Keratinocyte (primary cell): ENCODE results near the gene A2ML1. TPM values are rescaled to one million over a fixed set of nuclear protein-coding genes. Genes with fewer than 3 reads are reported as not detected.
"Not testable (repeated sequence)": the region's sequence is repeated elsewhere in the genome, so short reads cannot be mapped to it uniquely, and the experiment has no call there.

Source experiments
- DNase-seq: peaks from one replicate; pipeline ENCODE4 v3.0.0-alpha.2; 2011; ENCODE audit warnings: low read depth, missing footprints, low spot score
- FAIRE-seq: peaks from 2 replicates; lab custom pipeline; 2011; peaks lifted over from hg19 to GRCh38; lab: Jason Lieb, UNC
- H2AFZ ChIP-seq: 2 replicates; pipeline ENCODE4 v1.6.0; 2012; ENCODE audit warnings: low read length, control low read depth, inconsistent platforms; ENCODE audit not compliant: control insufficient read depth
- H3K27ac ChIP-seq: 2 replicates; pipeline ENCODE4 v1.5.1; 2011; ENCODE audit warnings: low read length; ENCODE audit not compliant: control insufficient read depth, insufficient read depth
- H3K27me3 ChIP-seq: 3 replicates; pipeline ENCODE4 v1.6.0; 2011; ENCODE audit warnings: low read length; ENCODE audit not compliant: control insufficient read depth, insufficient read depth; ENCODE audit errors: extremely low read depth
- H3K36me3 ChIP-seq, 2 experiments: 2 replicates in 1 of 2; 3 replicates in 1 of 2; pipeline ENCODE4 v1.5.1; 2011; ENCODE audit warnings: low read length in 2 of 2, mild to moderate bottlenecking in 1 of 2; ENCODE audit not compliant: control insufficient read depth in 2 of 2, insufficient read depth in 2 of 2; ENCODE audit errors: extremely low read depth in 1 of 2
- H3K4me1 ChIP-seq: 3 replicates; pipeline ENCODE4 v1.5.1; 2011; ENCODE audit warnings: low read length; ENCODE audit not compliant: control insufficient read depth, insufficient read depth; ENCODE audit errors: extremely low read depth
- H3K4me2 ChIP-seq: 3 replicates; pipeline ENCODE4 v1.6.0; 2011; ENCODE audit warnings: low read depth, low read length; ENCODE audit not compliant: control insufficient read depth, insufficient read depth; ENCODE audit errors: extremely low read depth
- H3K4me3 ChIP-seq, 3 experiments: fragments of 200-600 bp in 1 of 3; sonication (generic) in 1 of 3; 2 replicates in 2 of 3; 3 replicates in 1 of 3; pipeline ENCODE4 v1.5.1; 2011 to 2016; ENCODE audit warnings: low read length in 3 of 3, mild to moderate bottlenecking in 3 of 3, control low read depth in 2 of 3, inconsistent platforms in 1 of 3, low read depth in 1 of 3, mixed read lengths in 1 of 3, mixed run types in 1 of 3, moderate library complexity in 1 of 3; ENCODE audit not compliant: control insufficient read depth in 2 of 3, insufficient read depth in 2 of 3; ENCODE audit errors: extremely low read depth in 1 of 3
- H3K79me2 ChIP-seq: 2 replicates; pipeline ENCODE4 v1.6.0; 2012; ENCODE audit warnings: low read length; ENCODE audit not compliant: control insufficient read depth, insufficient read depth
- H3K9ac ChIP-seq: 3 replicates; pipeline ENCODE4 v1.6.0; 2011; ENCODE audit warnings: low read length; ENCODE audit not compliant: control insufficient read depth, insufficient read depth; ENCODE audit errors: extremely low read depth
- H3K9me1 ChIP-seq: 3 replicates; pipeline ENCODE4 v1.6.0; 2011; ENCODE audit warnings: low read length; ENCODE audit not compliant: control insufficient read depth, insufficient read depth; ENCODE audit errors: extremely low read depth
- H3K9me3 ChIP-seq: 2 replicates; pipeline ENCODE4 v1.5.1; 2012; ENCODE audit warnings: low read depth, low read length; ENCODE audit not compliant: control insufficient read depth
- H4K20me1 ChIP-seq: 3 replicates; pipeline ENCODE4 v1.6.0; 2011; ENCODE audit warnings: low read length; ENCODE audit not compliant: control insufficient read depth, insufficient read depth; ENCODE audit errors: extremely low read depth
- EZH2 ChIP-seq: IDR thresholded peaks from one replicate; pipeline ENCODE4 v1.6.1; 2012; ENCODE audit warnings: inconsistent platforms, mild to moderate bottlenecking, low read length, moderate library complexity
- dilution Hi-C: fragments of 300-500 bp; cut with MboI; formaldehyde crosslinking; loops from one replicate; pipeline ENCODE4 v1.7.0; 2020; ENCODE audit warnings: low sequenced_read_pairs; ENCODE audit not compliant: extremely low pct_ligation_motif_present
- polyA plus RNA-seq, 5 experiments: library from polyadenylated mRNA; depleted of rRNA in 3 of 5; stranded (reverse) in 3 of 5; stranded (forward) in 1 of 5; unstranded in 1 of 5; fragments of >200 nt; gene quantifications; 1 replicate in 1 of 5; 2 replicates in 3 of 5; 3 replicates in 1 of 5; pipeline versions ENCODE4 v1.2.1 to v1.2.3, GENCODE V29; 2011 to 2012; ENCODE audit warnings: missing spikeins in 2 of 5, low read depth in 1 of 5, low replicate concordance in 1 of 5
- TF ChIP-seq, protein P1 (sequence below), 3 experiments: IDR thresholded peaks in 1 of 3; conservative IDR thresholded peaks in 1 of 3; optimal IDR thresholded peaks in 1 of 3; 2 replicates in 2 of 3; 3 replicates in 1 of 3; pipeline versions ENCODE3 to v1.5.1; 2011; ENCODE audit warnings: low read length in 3 of 3, mild to moderate bottlenecking in 3 of 3, moderate library complexity in 2 of 3, control low read depth in 1 of 3, inconsistent platforms in 1 of 3; ENCODE audit not compliant: insufficient read depth in 2 of 3; ENCODE audit errors: extremely low read depth in 1 of 3

Gene A2ML1
- polyA plus RNA-seq, 1 donor (not counting 4 experiments of a cell fraction or from before 2014, with no cell fraction given) = 81.1 TPM

DNA sequence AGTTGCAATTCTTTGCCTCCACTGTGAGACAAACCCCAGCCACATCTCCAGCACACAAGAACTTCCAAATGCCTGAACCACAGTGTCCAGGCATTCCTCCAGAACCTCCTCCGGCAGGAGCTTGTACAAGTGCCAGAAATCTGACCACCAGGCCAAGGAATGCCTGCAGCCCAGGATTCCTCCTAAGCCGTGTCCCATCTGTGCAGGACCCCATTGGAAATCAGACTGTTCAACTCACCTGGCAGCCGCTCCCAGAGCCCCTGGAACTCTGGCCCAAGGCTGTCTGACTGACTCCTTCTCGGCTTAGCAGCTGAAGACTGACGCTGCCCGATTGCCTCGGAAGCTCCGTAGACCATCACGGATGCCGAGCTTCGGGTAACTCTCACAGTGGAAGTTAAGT is 15.3 kb upstream of the A2ML1 start:
- dilution Hi-C loops, H2AFZ ChIP-seq, H3K27me3 ChIP-seq: not testable (repeated sequence)

DNA sequence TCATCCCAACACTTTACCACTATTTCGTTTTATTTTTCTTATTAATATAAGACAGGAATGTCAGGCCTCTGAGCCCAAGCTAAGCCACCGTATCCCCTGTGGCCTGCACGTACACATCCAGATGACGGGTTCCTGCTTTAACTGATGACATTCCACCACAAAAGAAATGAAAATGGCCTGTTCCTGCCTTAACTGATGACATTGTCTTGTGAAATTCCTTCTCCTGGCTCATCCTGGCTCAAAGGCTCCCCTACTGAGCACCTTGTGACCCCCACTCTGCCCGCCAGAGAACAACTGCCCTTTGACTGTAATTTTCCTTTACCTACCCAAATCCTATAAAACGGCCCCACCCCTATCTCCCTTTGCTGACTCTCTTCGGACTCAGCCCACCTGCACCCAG is 12.3 kb upstream of the A2ML1 start:
- H3K36me3 ChIP-seq, H3K4me2 ChIP-seq, H4K20me1 ChIP-seq, H3K27ac ChIP-seq, H3K4me3 ChIP-seq, dilution Hi-C loops, H3K27me3 ChIP-seq, H3K9me1 ChIP-seq, H3K9me3 ChIP-seq, H3K9ac ChIP-seq, H3K4me1 ChIP-seq, H3K79me2 ChIP-seq, DNase-seq, FAIRE-seq, H2AFZ ChIP-seq: not testable (repeated sequence)

More for the DNA sequence above, 15.3 kb upstream of the A2ML1 start:
- H3K9me3 ChIP-seq, H3K4me1 ChIP-seq, FAIRE-seq, H3K4me2 ChIP-seq, H3K9me1 ChIP-seq, H3K79me2 ChIP-seq, H3K9ac ChIP-seq, DNase-seq, H3K27ac ChIP-seq, H3K4me3 ChIP-seq, H4K20me1 ChIP-seq, H3K36me3 ChIP-seq: not testable (repeated sequence)

DNA sequence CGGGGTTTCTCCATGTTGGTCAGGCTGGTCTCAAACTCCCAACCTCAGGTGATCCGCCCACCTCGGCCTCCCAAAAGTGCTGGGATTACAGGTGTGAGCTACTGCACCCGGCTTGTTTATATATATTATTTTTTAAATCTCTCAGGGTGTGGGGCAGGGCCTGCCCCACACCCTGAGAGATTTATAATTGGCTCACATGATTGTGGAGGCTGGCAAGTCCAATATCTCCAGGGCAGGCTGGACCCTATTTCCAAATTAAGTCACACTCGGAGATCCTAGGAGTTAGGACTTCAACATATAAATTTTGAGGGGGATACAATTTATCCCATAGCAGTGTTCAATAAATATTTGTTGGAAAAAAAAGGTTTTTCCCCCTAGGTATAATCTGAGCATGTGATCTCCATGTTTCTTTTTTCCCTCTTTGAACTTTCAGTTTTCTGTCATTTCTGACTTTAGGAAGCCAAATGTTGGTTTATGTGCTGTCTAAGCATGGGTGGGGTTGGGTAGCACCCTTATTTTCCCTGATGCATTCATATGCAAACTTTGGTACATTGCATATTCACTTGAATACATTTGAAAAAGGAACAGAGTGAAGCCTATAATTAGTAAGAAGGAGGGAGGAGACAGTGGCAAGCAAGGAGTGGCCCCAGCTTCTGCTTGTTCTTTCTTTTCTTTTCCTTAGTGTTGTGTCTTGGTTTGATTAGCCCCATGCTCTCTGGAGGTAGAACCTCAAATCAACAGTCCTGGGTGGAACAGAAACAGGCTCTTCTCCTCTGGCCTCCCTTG is 8.7 kb upstream of the A2ML1 start:
- Histone ChIP-seq H3K4me2 (no peak overlapping the region), H3K79me2 (no peaks in the 10 kb centered on the region), H3K9me3 (no peaks in the 10 kb centered on the region), H4K20me1 (no peaks in the 10 kb centered on the region), H2AFZ (no peak overlapping the region), H3K9me1 (no peaks in the 10 kb centered on the region), H3K4me3 (no peak overlapping the region), H3K36me3 (no peaks in the 10 kb centered on the region), H3K4me1 (no peaks in the 10 kb centered on the region), H3K9ac (no peak overlapping the region), H3K27ac (no peak overlapping the region), H3K27me3 (no peaks in the 10 kb centered on the region)
- no peak for FAIRE-seq
- dilution Hi-C loops = no loop called here
- no peak for TF ChIP-seq EZH2
- TF ChIP-seq, protein P1, sequence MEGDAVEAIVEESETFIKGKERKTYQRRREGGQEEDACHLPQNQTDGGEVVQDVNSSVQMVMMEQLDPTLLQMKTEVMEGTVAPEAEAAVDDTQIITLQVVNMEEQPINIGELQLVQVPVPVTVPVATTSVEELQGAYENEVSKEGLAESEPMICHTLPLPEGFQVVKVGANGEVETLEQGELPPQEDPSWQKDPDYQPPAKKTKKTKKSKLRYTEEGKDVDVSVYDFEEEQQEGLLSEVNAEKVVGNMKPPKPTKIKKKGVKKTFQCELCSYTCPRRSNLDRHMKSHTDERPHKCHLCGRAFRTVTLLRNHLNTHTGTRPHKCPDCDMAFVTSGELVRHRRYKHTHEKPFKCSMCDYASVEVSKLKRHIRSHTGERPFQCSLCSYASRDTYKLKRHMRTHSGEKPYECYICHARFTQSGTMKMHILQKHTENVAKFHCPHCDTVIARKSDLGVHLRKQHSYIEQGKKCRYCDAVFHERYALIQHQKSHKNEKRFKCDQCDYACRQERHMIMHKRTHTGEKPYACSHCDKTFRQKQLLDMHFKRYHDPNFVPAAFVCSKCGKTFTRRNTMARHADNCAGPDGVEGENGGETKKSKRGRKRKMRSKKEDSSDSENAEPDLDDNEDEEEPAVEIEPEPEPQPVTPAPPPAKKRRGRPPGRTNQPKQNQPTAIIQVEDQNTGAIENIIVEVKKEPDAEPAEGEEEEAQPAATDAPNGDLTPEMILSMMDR (optimal IDR thresholded peaks at IDR 0.05 in 1 of 3, IDR thresholded peaks at IDR 0.05 in 1 of 3, conservative IDR thresholded peaks at IDR 0.05 in 1 of 3; ENCODE audit: extremely low read depth in 1 of 3, insufficient read depth in 2 of 3, low read length in 3 of 3) = no peak
- DNase-seq = no peak
